Loucy (cell line): ENCODE data around the gene FOXP1.

ENCODE experiments used
- CTCF ChIP-seq: fragments of 200-600 bp; sonication (generic); conservative IDR thresholded peaks from 2 replicates; pipeline ENCODE4 v1.5.1; 2014; ENCODE audit warnings: mild to moderate bottlenecking, antibody characterized with exemption, low read length
- EZH2phosphoT487 ChIP-seq: fragments of 200-600 bp; IDR thresholded peaks from 2 replicates; pipeline ENCODE4 v1.6.1; 2018; ENCODE audit warnings: antibody characterized with exemption, mild to moderate bottlenecking, moderate library complexity, borderline replicate concordance

- no peak for TF ChIP-seq CTCF
- no peak for TF ChIP-seq EZH2phosphoT487
Measured at GRCh38 chr3:71061037-71061436, 522.5 kb downstream of the FOXP1 start.
